Smooth muscle cell (in vitro differentiated cells): ENCODE data around the gene PAPPA. TPM values are rescaled to one million over a fixed set of nuclear protein-coding genes. Genes with fewer than 3 reads are reported as not detected.

ENCODE experiments used
- DNase-seq: peaks from one replicate; lab custom pipeline; 2025; ENCODE audit not compliant: unreplicated experiment; lab: John Stamatoyannopoulos, UW
- H2AFZ ChIP-seq: fragments of 200-600 bp; sonication (generic); 2 replicates; pipeline ENCODE4 v1.6.0; 2016; ENCODE audit warnings: antibody characterized with exemption, low read depth, mild to moderate bottlenecking
- H3F3A ChIP-seq: fragments of 200-600 bp; sonication (generic); 2 replicates; pipeline ENCODE4 v1.6.0; 2017; ENCODE audit warnings: antibody characterized with exemption, low read depth
- H3K27ac ChIP-seq: fragments of 200-600 bp; sonication (generic); 2 replicates; pipeline ENCODE4 v1.5.1; 2016; ENCODE audit warnings: low read depth, mild to moderate bottlenecking
- H3K27me3 ChIP-seq: fragments of 200-600 bp; sonication (generic); 2 replicates; pipeline ENCODE4 v1.6.1; 2016; ENCODE audit warnings: low read depth, mild to moderate bottlenecking
- H3K36me3 ChIP-seq: fragments of 200-600 bp; sonication (generic); 2 replicates; pipeline ENCODE4 v1.5.1; 2016; ENCODE audit warnings: low read depth
- H3K4me1 ChIP-seq: fragments of 200-600 bp; sonication (generic); 2 replicates; pipeline ENCODE4 v1.5.1; 2016; ENCODE audit warnings: low read depth
- H3K4me2 ChIP-seq: fragments of 200-600 bp; sonication (generic); 2 replicates; pipeline ENCODE4 v1.6.0; 2016; ENCODE audit warnings: mild to moderate bottlenecking
- H3K4me3 ChIP-seq: fragments of 200-600 bp; sonication (generic); 2 replicates; pipeline ENCODE4 v1.5.1; 2016; ENCODE audit warnings: mild to moderate bottlenecking
- H3K79me2 ChIP-seq: fragments of 200-600 bp; sonication (generic); 2 replicates; pipeline ENCODE4 v1.6.0; 2016; ENCODE audit warnings: low read depth, mild to moderate bottlenecking
- H3K9ac ChIP-seq: fragments of 200-600 bp; sonication (generic); 2 replicates; pipeline ENCODE4 v1.6.0; 2016; ENCODE audit warnings: low read depth
- H3K9me3 ChIP-seq: fragments of 200-600 bp; sonication (generic); replicated peaks from 2 replicates; pipeline ENCODE4 v1.5.1; 2016; ENCODE audit warnings: low read depth
- H4K20me1 ChIP-seq: fragments of 200-600 bp; sonication (generic); 2 replicates; pipeline ENCODE4 v1.6.0; 2016; ENCODE audit warnings: low read depth
- CTCF ChIP-seq: fragments of 200-600 bp; sonication (generic); IDR thresholded peaks from 2 replicates; pipeline ENCODE4 v1.5.1; 2017; ENCODE audit warnings: borderline replicate concordance, mild to moderate bottlenecking, antibody characterized with exemption; ENCODE audit not compliant: insufficient read depth, poor library complexity, severe bottlenecking
- WGBS: methylation state at CpG from one replicate; pipeline ENCODE4 v1.1.7; 2016; ENCODE audit warnings: low lambda C conversion rate; 5-methylcytosine and 5-hydroxymethylcytosine counted together
- polyA plus RNA-seq: library from polyadenylated mRNA; unstranded; fragments of >200 nt; fragmentation: Nextera tagmentation; extraction: Ambion mirVana; gene quantifications from 2 replicates; pipeline ENCODE4 v1.2.1, GENCODE V29; 2016
- total RNA-seq: library from RNA; depleted of rRNA; stranded (reverse); fragments of >200 nt; gene quantifications from 2 replicates; pipeline ENCODE4 v1.2.3, GENCODE V29; 2014

The PAPPA gene
- total and polyA plus RNA-seq, 2 experiments from 2014 or later = 27.7 to 114 TPM

- H3K36me3 ChIP-seq = peaks cover 44% of the 10 kb centered on the region
- no peak overlapping the region for H3K4me3 ChIP-seq
- no peak overlapping the region for H3K27ac ChIP-seq
- H3K79me2 ChIP-seq = no peaks in the 10 kb centered on the region
- 84% methylated on average over 1 of the region's 1 CpG for WGBS
- H3F3A ChIP-seq = no peaks in the 10 kb centered on the region
- no peaks in the 10 kb centered on the region for H3K4me1 ChIP-seq
- H3K4me2 ChIP-seq = no peak overlapping the region
- no peaks in the 10 kb centered on the region for H3K27me3 ChIP-seq
- no peak for DNase-seq
- H3K9ac ChIP-seq = no peak overlapping the region
- H4K20me1 ChIP-seq = peaks cover 16% of the 10 kb centered on the region
- H2AFZ ChIP-seq = no peak overlapping the region
- H3K9me3 ChIP-seq = no peaks in the 10 kb centered on the region
- TF ChIP-seq CTCF = no peak
Measured at GRCh38 chr9:116218399-116218798, 64.8 kb downstream of the PAPPA start.

- no peak for DNase-seq
Measured at GRCh38 chr9:116219686-116220085, 66.1 kb downstream of the PAPPA start.

GRCh38 chr9:116223926-116224325, 70.3 kb downstream of the PAPPA start:
- TF ChIP-seq CTCF = no peak
- H3K4me1 ChIP-seq = no peaks in the 10 kb centered on the region
- DNase-seq = no peak
- no peak overlapping the region for H3K4me2 ChIP-seq
- H3K9me3 ChIP-seq = no peaks in the 10 kb centered on the region
- no peak overlapping the region for H3K9ac ChIP-seq
- H2AFZ ChIP-seq = no peak overlapping the region
- no peak overlapping the region for H3K4me3 ChIP-seq
- H3K27ac ChIP-seq = no peak overlapping the region
- H3K79me2 ChIP-seq = no peaks in the 10 kb centered on the region
- H3K27me3 ChIP-seq = no peaks in the 10 kb centered on the region
- H4K20me1 ChIP-seq = peaks cover 5% of the 10 kb centered on the region
- WGBS = 88% methylated on average over 3 of the region's 3 CpGs
- peaks cover 47% of the 10 kb centered on the region for H3K36me3 ChIP-seq
- H3F3A ChIP-seq = peaks cover 2% of the 10 kb centered on the region

More at GRCh38 chr9:116219686-116220085, 66.1 kb downstream of the PAPPA start:
- Histone ChIP-seq H3K4me2 (no peak overlapping the region), H3K27me3 (no peaks in the 10 kb centered on the region), H3K4me3 (no peak overlapping the region), H3K27ac (no peak overlapping the region), H3K79me2 (no peaks in the 10 kb centered on the region), H3F3A (no peaks in the 10 kb centered on the region), H2AFZ (no peak overlapping the region), H3K9ac (no peak overlapping the region), H3K36me3 (peaks cover 40% of the 10 kb centered on the region), H3K9me3 (no peaks in the 10 kb centered on the region), H3K4me1 (no peaks in the 10 kb centered on the region), H4K20me1 (peaks cover 11% of the 10 kb centered on the region)
- TF ChIP-seq CTCF = no peak
- 89% methylated on average over 11 of the region's 11 CpGs for WGBS

- Histone ChIP-seq H3K9ac (no peak overlapping the region), H3K4me3 (no peak overlapping the region), H3K4me1 (peaks cover 5% of the 10 kb centered on the region), H3K4me2 (no peak overlapping the region), H4K20me1 (no peaks in the 10 kb centered on the region), H2AFZ (no peak overlapping the region), H3K79me2 (no peaks in the 10 kb centered on the region), H3K27ac (no peak overlapping the region), H3F3A (peaks cover 28% of the 10 kb centered on the region), H3K36me3 (peaks cover 25% of the 10 kb centered on the region), H3K27me3 (no peaks in the 10 kb centered on the region), H3K9me3 (no peaks in the 10 kb centered on the region)
- WGBS = 44% methylated on average over 1 of the region's 1 CpG
- no peak for DNase-seq
- no peak for TF ChIP-seq CTCF
Measured at GRCh38 chr9:116230051-116230632, 76.6 kb downstream of the PAPPA start.
